ENCODE results near the gene BIN1.
"Not testable (repeated sequence)": the region's sequence is repeated elsewhere in the genome, so short reads cannot be mapped to it uniquely, and the experiment has no call there.

The BIN1 gene

GRCh38 chr2:127121353-127121752 is 14.4 kb upstream of the BIN1 start:
- H3K4me1 ChIP-seq (ENCODE audit: insufficient read depth, low read length) = no peaks in the 10 kb centered on the region
- H3K9me3 ChIP-seq (ENCODE audit: insufficient read depth, low read length, severe bottlenecking) = peaks cover 25% of the 10 kb centered on the region
- no peaks in the 10 kb centered on the region for H3K79me2 ChIP-seq (ENCODE audit: insufficient read depth, low read length)
- no peak overlapping the region for H3K9ac ChIP-seq (ENCODE audit: low read depth, low read length)
- DNase-seq = no peak
- H3K36me3 ChIP-seq (ENCODE audit: insufficient read depth, low read length) = no peaks in the 10 kb centered on the region
- no peaks in the 10 kb centered on the region for H4K20me1 ChIP-seq (ENCODE audit: insufficient read depth, low read length)
- no peaks in the 10 kb centered on the region for H3K27me3 ChIP-seq (ENCODE audit: insufficient read depth, low read length, poor library complexity)
- H3K4me2 ChIP-seq (ENCODE audit: insufficient read depth, low read length) = no peak overlapping the region
- TF ChIP-seq CTCF (IDR thresholded peaks at IDR 0.05; ENCODE audit: borderline replicate concordance, extremely low read depth, low read length, poor library complexity, severe bottlenecking) (no peak), EZH2 (IDR thresholded peaks at IDR 0.05; ENCODE audit: borderline replicate concordance, low read depth, low read length, severe bottlenecking) (no peak)
- no peak overlapping the region for H3K27ac ChIP-seq (ENCODE audit: low read length)
- ATAC-seq (ENCODE audit: insufficient read depth, low read depth) = no peak
- H3K4me3 ChIP-seq (ENCODE audit: low read depth in 1 of 2, low read length in 2 of 2) = no peak overlapping the region
- no peak overlapping the region for H2AFZ ChIP-seq (ENCODE audit: low read depth, low read length)

GRCh38 chr2:127120408-127120807 is 13.5 kb upstream of the BIN1 start:
- H3K4me2 ChIP-seq (ENCODE audit: insufficient read depth, low read length); ATAC-seq (ENCODE audit: insufficient read depth, low read depth); H3K4me1 ChIP-seq (ENCODE audit: insufficient read depth, low read length); H4K20me1 ChIP-seq (ENCODE audit: insufficient read depth, low read length); H3K79me2 ChIP-seq (ENCODE audit: insufficient read depth, low read length); H3K27ac ChIP-seq (ENCODE audit: low read length); H2AFZ ChIP-seq (ENCODE audit: low read depth, low read length); DNase-seq; H3K4me3 ChIP-seq (ENCODE audit: low read depth in 1 of 2, low read length in 2 of 2); H3K27me3 ChIP-seq (ENCODE audit: insufficient read depth, low read length, poor library complexity); H3K9ac ChIP-seq (ENCODE audit: low read depth, low read length); H3K36me3 ChIP-seq (ENCODE audit: insufficient read depth, low read length): not testable (repeated sequence)
- H3K9me3 ChIP-seq (ENCODE audit: insufficient read depth, low read length, severe bottlenecking) = peaks cover 25% of the 10 kb centered on the region

- no peak overlapping the region for H3K27ac ChIP-seq (ENCODE audit: low read length)
- no peak overlapping the region for H3K9ac ChIP-seq (ENCODE audit: low read depth, low read length)
- no peaks in the 10 kb centered on the region for H3K4me1 ChIP-seq (ENCODE audit: insufficient read depth, low read length)
- no peak overlapping the region for H3K4me2 ChIP-seq (ENCODE audit: insufficient read depth, low read length)
- TF ChIP-seq CTCF (IDR thresholded peaks at IDR 0.05; ENCODE audit: borderline replicate concordance, extremely low read depth, low read length, poor library complexity, severe bottlenecking) = no peak
- TF ChIP-seq EZH2 (IDR thresholded peaks at IDR 0.05; ENCODE audit: borderline replicate concordance, low read depth, low read length, severe bottlenecking) = no peak
- H4K20me1 ChIP-seq (ENCODE audit: insufficient read depth, low read length) = no peaks in the 10 kb centered on the region
- peaks cover under 1% of the 10 kb centered on the region for H3K27me3 ChIP-seq (ENCODE audit: insufficient read depth, low read length, poor library complexity)
- H3K36me3 ChIP-seq (ENCODE audit: insufficient read depth, low read length) = no peaks in the 10 kb centered on the region
- H3K4me3 ChIP-seq (ENCODE audit: low read depth in 1 of 2, low read length in 2 of 2) = no peak overlapping the region
- peaks cover 22% of the 10 kb centered on the region for H3K9me3 ChIP-seq (ENCODE audit: insufficient read depth, low read length, severe bottlenecking)
- H2AFZ ChIP-seq (ENCODE audit: low read depth, low read length) = no peak overlapping the region
- DNase-seq (no peak), ATAC-seq (ENCODE audit: insufficient read depth, low read depth) (no peak)
- no peaks in the 10 kb centered on the region for H3K79me2 ChIP-seq (ENCODE audit: insufficient read depth, low read length)
Measured at GRCh38 chr2:127118467-127118866, 11.5 kb upstream of the BIN1 start.

GRCh38 chr2:127118038-127118437 is 11.1 kb upstream of the BIN1 start:
- no peak overlapping the region for H3K4me3 ChIP-seq (ENCODE audit: low read depth in 1 of 2, low read length in 2 of 2)
- no peak overlapping the region for H3K4me2 ChIP-seq (ENCODE audit: insufficient read depth, low read length)
- peaks cover 3% of the 10 kb centered on the region for H3K27me3 ChIP-seq (ENCODE audit: insufficient read depth, low read length, poor library complexity)
- DNase-seq = no peak
- no peaks in the 10 kb centered on the region for H3K36me3 ChIP-seq (ENCODE audit: insufficient read depth, low read length)
- ATAC-seq (ENCODE audit: insufficient read depth, low read depth) = no peak
- no peaks in the 10 kb centered on the region for H3K79me2 ChIP-seq (ENCODE audit: insufficient read depth, low read length)
- H3K27ac ChIP-seq (ENCODE audit: low read length) = no peak overlapping the region
- no peaks in the 10 kb centered on the region for H3K4me1 ChIP-seq (ENCODE audit: insufficient read depth, low read length)
- TF ChIP-seq EZH2 (IDR thresholded peaks at IDR 0.05; ENCODE audit: borderline replicate concordance, low read depth, low read length, severe bottlenecking) (no peak), CTCF (IDR thresholded peaks at IDR 0.05; ENCODE audit: borderline replicate concordance, extremely low read depth, low read length, poor library complexity, severe bottlenecking) (no peak)
- H3K9ac ChIP-seq (ENCODE audit: low read depth, low read length) = no peak overlapping the region
- H4K20me1 ChIP-seq (ENCODE audit: insufficient read depth, low read length) = no peaks in the 10 kb centered on the region
- H3K9me3 ChIP-seq (ENCODE audit: insufficient read depth, low read length, severe bottlenecking) = peaks cover 18% of the 10 kb centered on the region
- H2AFZ ChIP-seq (ENCODE audit: low read depth, low read length) = no peak overlapping the region

Measured in DND-41 (cell line).